HG02938 (cell line): ENCODE measurements around the gene AVPR1A.

ENCODE experiments used
- ATAC-seq: cut with Tn5 transposase; IDR thresholded peaks from one replicate; pipeline ENCODE4 v1.9.1; 2021; ENCODE audit warnings: mild to moderate bottlenecking, moderate library complexity; ENCODE audit not compliant: unreplicated experiment

Gene AVPR1A

DNA sequence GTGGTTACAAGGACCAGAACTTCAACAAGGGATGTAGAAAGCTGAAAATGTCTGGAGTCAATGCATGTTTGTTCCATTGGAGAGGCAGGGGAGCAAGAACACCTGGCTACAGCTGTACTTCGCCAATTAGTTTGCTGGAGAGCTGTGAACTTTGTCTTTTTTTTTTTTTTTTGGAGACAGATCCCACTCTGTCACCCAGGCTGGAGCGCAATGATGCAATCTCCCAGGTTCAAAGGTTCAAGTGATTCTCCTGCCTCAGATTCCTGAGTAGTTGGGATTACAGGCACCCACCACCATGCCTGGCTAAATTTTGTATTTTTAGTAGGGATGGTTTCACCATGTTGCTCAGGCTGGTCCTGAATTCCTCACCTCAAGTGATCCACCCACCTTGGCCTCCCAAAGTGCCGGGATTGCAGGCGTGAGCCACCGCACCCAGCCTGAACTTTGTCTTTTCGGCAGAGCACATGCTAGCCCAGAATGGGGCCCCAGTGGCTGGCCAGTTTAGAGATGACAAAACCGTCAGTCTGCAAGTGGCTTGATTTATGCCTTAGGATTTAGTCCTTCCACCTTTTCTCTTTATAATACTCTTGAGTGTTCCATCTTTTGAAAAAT is 55.5 kb downstream of the AVPR1A start:
- no peak for ATAC-seq

DNA sequence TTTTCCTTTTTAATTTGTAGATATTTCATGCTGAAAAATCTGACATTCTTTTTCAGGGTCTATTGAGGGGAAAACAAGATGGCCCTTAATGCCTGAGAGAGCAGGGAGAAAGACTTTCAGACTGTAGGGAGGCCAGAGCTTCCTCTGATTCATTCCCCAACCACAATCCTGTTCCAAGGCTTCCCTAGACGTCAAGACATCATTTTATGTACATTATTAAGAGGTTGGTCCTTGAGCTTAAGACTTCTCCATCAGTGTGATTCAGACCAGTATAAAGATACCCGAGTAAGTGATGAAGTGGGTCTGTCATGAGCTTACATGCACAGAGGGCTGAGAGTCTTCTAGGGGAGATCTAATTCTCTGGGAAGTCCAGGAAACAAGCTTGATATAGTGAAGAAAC is 57.3 kb downstream of the AVPR1A start:
- ATAC-seq: no peak

DNA sequence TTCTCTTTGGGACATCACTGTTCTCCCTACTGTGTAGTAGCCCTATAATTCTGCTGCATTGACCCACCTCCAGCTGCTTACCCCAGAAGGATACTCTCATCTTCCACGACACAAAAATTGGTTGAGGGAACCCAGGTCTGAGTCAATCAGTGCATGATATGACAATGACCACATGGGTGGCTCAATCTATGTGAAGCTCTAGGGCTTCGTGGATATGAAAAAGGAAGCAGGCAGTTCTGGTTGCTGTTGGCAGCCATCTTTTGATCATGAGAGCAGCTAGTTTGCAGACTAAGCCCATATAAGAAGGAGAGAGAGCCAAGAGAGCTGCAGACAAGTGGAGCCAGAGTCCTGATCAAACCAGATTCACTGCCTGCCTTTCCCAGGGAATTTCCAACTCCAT is 57.9 kb downstream of the AVPR1A start:
- ATAC-seq: no peak
